Activated B cell treated with CpG ODN at 0.5 μM for 24 hours (primary cell): ENCODE results near the gene CCL1. TPM values are rescaled to one million over a fixed set of nuclear protein-coding genes. Genes with fewer than 3 reads are reported as not detected.
"Not testable (repeated sequence)": the region's sequence is repeated elsewhere in the genome, so short reads cannot be mapped to it uniquely, and the experiment has no call there.

ENCODE experiments used
- ATAC-seq: fragments of 200-7000 bp; cut with Tn5 transposase; one replicate; pipeline ENCODE4 v1.10.0; 2021; ENCODE audit warnings: low read depth, mild to moderate bottlenecking, moderate library complexity
- CTCF ChIA-PET: fragments of 350-600 bp; sonication (Branson Sonifier 250); formaldehyde crosslinking; loops from one replicate; lab custom pipeline; 2021; ENCODE audit warnings: antibody characterized with exemption; lab: Charles Lee
- POLR2A ChIA-PET: fragments of 350-600 bp; sonication (Branson Sonifier 250); formaldehyde crosslinking; loops from one replicate; lab custom pipeline; 2021; ENCODE audit warnings: antibody characterized with exemption; lab: Charles Lee
- DNase-seq: peaks from one replicate; pipeline ENCODE4 v3.0.0; 2022
- H3K27ac Mint-ChIP-seq: one replicate; pipeline ENCODE4 v1.8.0; 2020; ENCODE audit warnings: mixed read lengths
- H3K27me3 Mint-ChIP-seq: one replicate; pipeline ENCODE4 v1.8.0; 2021; ENCODE audit warnings: mixed read lengths
- H3K36me3 Mint-ChIP-seq: one replicate; pipeline ENCODE4 v1.8.0; 2021; ENCODE audit warnings: low read depth, mixed read lengths
- H3K4me1 Mint-ChIP-seq: one replicate; pipeline ENCODE4 v1.8.0; 2021; ENCODE audit warnings: mixed read lengths
- H3K4me3 Mint-ChIP-seq: one replicate; pipeline ENCODE4 v1.8.0; 2020; ENCODE audit warnings: mild to moderate bottlenecking, mixed read lengths
- H3K9me3 Mint-ChIP-seq: one replicate; pipeline ENCODE4 v1.8.0; 2020; ENCODE audit warnings: mixed read lengths
- CTCF ChIP-seq: fragments of 200-600 bp; IDR thresholded peaks from one replicate; pipeline ENCODE4 v1.8.0; 2022; ENCODE audit warnings: antibody characterized with exemption, mild to moderate bottlenecking
- intact Hi-C: fragments of 100-400 bp; cut with micrococcal nuclease; formaldehyde crosslinking; loops from one replicate; pipeline ENCODE4 v1.15.1; 2024
- total RNA-seq: library from RNA; stranded (reverse); gene quantifications from 2 replicates; pipeline ENCODE4 v1.2.3, GENCODE V29; 2022

CCL1 gene
- total RNA-seq, 1 donor from 2014 or later, result not detected

GRCh38 chr17:34349751-34350150 lies 13.3 kb downstream of the CCL1 start:
- DNase-seq, result no peak
- intact Hi-C loops, result no loop called here
- Mint-ChIP-seq H3K27ac (no peak overlapping the region), H3K9me3 (peaks cover 4% of the 10 kb centered on the region), H3K36me3 (no peaks in the 10 kb centered on the region), H3K4me3 (no peak overlapping the region), H3K4me1 (no peaks in the 10 kb centered on the region), H3K27me3 (peaks cover 17% of the 10 kb centered on the region)
- ATAC-seq, result no peak
- ChIA-PET CTCF (interaction anchor here (1.9 kb wide), 1 partner anchor 12 kb away, joined by 10 read pairs; no protein-coding TSS in a partner anchor), POLR2A (no interaction called here)
- TF ChIP-seq CTCF, result no peak

- Mint-ChIP-seq H3K36me3 (no peaks in the 10 kb centered on the region), H3K27ac (no peak overlapping the region), H3K4me3 (no peak overlapping the region), H3K4me1 (no peaks in the 10 kb centered on the region), H3K9me3 (no peaks in the 10 kb centered on the region), H3K27me3 (peaks cover 30% of the 10 kb centered on the region)
- TF ChIP-seq CTCF, result no peak
- no peak for DNase-seq
- intact Hi-C loops, result no loop called here
- POLR2A ChIA-PET, result no interaction called here
- CTCF ChIA-PET, result no interaction called here
- ATAC-seq, result no peak
Measured at GRCh38 chr17:34347063-34347462, 16.0 kb downstream of the CCL1 start.

- CTCF ChIA-PET, result no interaction called here
- POLR2A ChIA-PET, result no interaction called here
- Mint-ChIP-seq H3K4me1 (peaks cover 7% of the 10 kb centered on the region), H3K9me3 (no peaks in the 10 kb centered on the region), H3K27ac (no peak overlapping the region), H3K4me3 (no peak overlapping the region), H3K27me3 (peaks cover 45% of the 10 kb centered on the region), H3K36me3 (no peaks in the 10 kb centered on the region)
- no peak for DNase-seq
- intact Hi-C loops, result no loop called here
- no peak for ATAC-seq
- no peak for TF ChIP-seq CTCF
Measured at GRCh38 chr17:34341916-34342315, 21.1 kb downstream of the CCL1 start.

- Mint-ChIP-seq H3K27ac (no peak overlapping the region), H3K4me3 (no peak overlapping the region), H3K9me3 (peaks cover 10% of the 10 kb centered on the region), H3K27me3 (peaks cover 49% of the 10 kb centered on the region), H3K36me3 (no peaks in the 10 kb centered on the region), H3K4me1 (peaks cover 7% of the 10 kb centered on the region)
- CTCF ChIA-PET, result interaction anchor here (1.1 kb wide), 1 partner anchor 19 kb away, joined by 3 read pairs; no protein-coding TSS in a partner anchor
- TF ChIP-seq CTCF, result no peak
- intact Hi-C loops, result no loop called here
- no peak for ATAC-seq
- POLR2A ChIA-PET, result no interaction called here
- DNase-seq, result no peak
Measured at GRCh38 chr17:34339138-34339770, 23.8 kb downstream of the CCL1 start.

- H3K27me3 Mint-ChIP-seq, result peaks cover 46% of the 10 kb centered on the region
- H3K4me1 Mint-ChIP-seq, result peaks cover 7% of the 10 kb centered on the region
- DNase-seq, result no peak
- H3K4me3 Mint-ChIP-seq, result no peak overlapping the region
- no peak for TF ChIP-seq CTCF
- intact Hi-C loops, result no loop called here
- H3K36me3 Mint-ChIP-seq, result no peaks in the 10 kb centered on the region
- POLR2A ChIA-PET, result interaction anchor here (0.6 kb wide), 1 partner anchor 1264 kb away, joined by 4 read pairs; no protein-coding TSS in a partner anchor
- no peak overlapping the region for H3K27ac Mint-ChIP-seq
- peaks cover 10% of the 10 kb centered on the region for H3K9me3 Mint-ChIP-seq
- ATAC-seq, result no peak
- CTCF ChIA-PET, result no interaction called here
Measured at GRCh38 chr17:34337701-34338100, 25.3 kb downstream of the CCL1 start.

- H3K4me1 Mint-ChIP-seq, H3K27ac Mint-ChIP-seq, intact Hi-C loops, H3K36me3 Mint-ChIP-seq, CTCF ChIA-PET, ATAC-seq, POLR2A ChIA-PET, DNase-seq, H3K4me3 Mint-ChIP-seq: not testable (repeated sequence)
- H3K9me3 Mint-ChIP-seq, result peaks cover 11% of the 10 kb centered on the region
- peaks cover 27% of the 10 kb centered on the region for H3K27me3 Mint-ChIP-seq
Measured at GRCh38 chr17:34327580-34327979, 35.5 kb downstream of the CCL1 start.
